Epithelial cell of esophagus (primary cell): ENCODE results near the gene GYPE.
A peak's percentile ranks its signal among the peaks of the same experiment; 100 is the strongest.
"Not testable (repeated sequence)": the region's sequence is repeated elsewhere in the genome, so short reads cannot be mapped to it uniquely, and the experiment has no call there.

Experiments
- DNase-seq: peaks from one replicate; pipeline ENCODE4 v3.0.0; 2010; ENCODE audit warnings: low read depth
- H3K4me3 ChIP-seq: 2 replicates; pipeline ENCODE4 v1.5.1; 2011; ENCODE audit warnings: mild to moderate bottlenecking, low read length, control low read depth
- CTCF ChIP-seq: IDR thresholded peaks from 2 replicates; pipeline ENCODE4 v1.5.1; 2011; ENCODE audit warnings: low read depth, mild to moderate bottlenecking, low read length, control low read depth, inconsistent platforms; ENCODE audit not compliant: insufficient read depth; ENCODE audit errors: missing control alignments

GYPE gene

GRCh38 chr4:143907811-143908210, 2.5 kb upstream of the GYPE start:
- DNase-seq: peak; percentile 20
- not testable (repeated sequence) for H3K4me3 ChIP-seq
- TF ChIP-seq CTCF: peak; percentile 47

- not testable (repeated sequence) for DNase-seq, H3K4me3 ChIP-seq
Observed at GRCh38 chr4:143904431-143904830, 928 bp downstream of the GYPE start.

GRCh38 chr4:143890323-143890722, 15.0 kb downstream of the GYPE start:
- H3K4me3 ChIP-seq, DNase-seq: not testable (repeated sequence)

- H3K4me3 ChIP-seq, DNase-seq: not testable (repeated sequence)
Observed at GRCh38 chr4:143888189-143888588, 17.2 kb downstream of the GYPE start.

GRCh38 chr4:143884965-143885364, 20.4 kb downstream of the GYPE start:
- H3K4me3 ChIP-seq, DNase-seq: not testable (repeated sequence)

- TF ChIP-seq CTCF: no peak
- no peak overlapping the region for H3K4me3 ChIP-seq
- DNase-seq: no peak
Observed at GRCh38 chr4:143883529-143883928, 21.8 kb downstream of the GYPE start.

GRCh38 chr4:143882892-143883291, 22.5 kb downstream of the GYPE start:
- DNase-seq: no peak
- no peak overlapping the region for H3K4me3 ChIP-seq
- no peak for TF ChIP-seq CTCF

- DNase-seq, H3K4me3 ChIP-seq: not testable (repeated sequence)
Observed at GRCh38 chr4:143879561-143879960, 25.8 kb downstream of the GYPE start.

GRCh38 chr4:143875357-143875756, 30.0 kb downstream of the GYPE start:
- not testable (repeated sequence) for H3K4me3 ChIP-seq, DNase-seq

- DNase-seq, H3K4me3 ChIP-seq: not testable (repeated sequence)
Observed at GRCh38 chr4:143870523-143871268, 34.7 kb downstream of the GYPE start.

- DNase-seq, H3K4me3 ChIP-seq: not testable (repeated sequence)
Observed at GRCh38 chr4:143869925-143870324, 35.4 kb downstream of the GYPE start.

GRCh38 chr4:143862716-143863115, 42.6 kb downstream of the GYPE start:
- not testable (repeated sequence) for H3K4me3 ChIP-seq, DNase-seq
